RWPE2 (cell line): Measurements from ENCODE around the gene LPCAT1.

Experiments used
- ATAC-seq: fragments of 200-7000 bp; cut with Tn5 transposase; 3 replicates; pipeline ENCODE4 v1.9.1; 2021; ENCODE audit warnings: low read depth
- DNase-seq: peaks from one replicate; pipeline ENCODE4 v3.0.0-alpha.2; 2020; ENCODE audit warnings: low spot score
- H3K27ac ChIP-seq: fragments of 450-650 bp; 2 replicates; pipeline ENCODE4 v1.5.1; 2017; ENCODE audit warnings: mild to moderate bottlenecking; ENCODE audit not compliant: poor library complexity, severe bottlenecking
- H3K27me3 ChIP-seq: fragments of 250-450 bp; sonication (Bioruptor Pico); 2 replicates; pipeline ENCODE4 v1.5.1; 2021; ENCODE audit warnings: mild to moderate bottlenecking, moderate library complexity; ENCODE audit not compliant: insufficient read depth, poor library complexity, severe bottlenecking
- H3K36me3 ChIP-seq: fragments of 250-450 bp; sonication (Bioruptor Pico); 2 replicates; pipeline ENCODE4 v1.5.1; 2020; ENCODE audit warnings: low read depth, mild to moderate bottlenecking, moderate library complexity
- H3K4me1 ChIP-seq: fragments of 250-450 bp; sonication (Bioruptor Pico); 2 replicates; pipeline ENCODE4 v1.5.1; 2021; ENCODE audit warnings: mild to moderate bottlenecking, moderate library complexity; ENCODE audit not compliant: insufficient read depth, poor library complexity, severe bottlenecking
- H3K4me3 ChIP-seq: fragments of 250-450 bp; sonication (Bioruptor Pico); 2 replicates; pipeline ENCODE4 v1.5.1; 2021; ENCODE audit warnings: mild to moderate bottlenecking, moderate library complexity; ENCODE audit not compliant: severe bottlenecking
- H3K9me3 ChIP-seq: fragments of 250-450 bp; sonication (Bioruptor Pico); 2 replicates; pipeline ENCODE4 v1.5.1; 2021; ENCODE audit warnings: mild to moderate bottlenecking, moderate library complexity; ENCODE audit not compliant: severe bottlenecking
- CTCF ChIP-seq: fragments of 450-650 bp; IDR thresholded peaks from one replicate; pipeline ENCODE4 v1.5.1; 2017; ENCODE audit warnings: mild to moderate bottlenecking, moderate library complexity; ENCODE audit not compliant: poor library complexity, severe bottlenecking

LPCAT1 gene

GRCh38 chr5:1511048-1511447 lies 12.7 kb downstream of the LPCAT1 start:
- no peak overlapping the region for H3K4me3 ChIP-seq
- no peaks in the 10 kb centered on the region for H3K9me3 ChIP-seq
- no peak for TF ChIP-seq CTCF
- H3K27me3 ChIP-seq = no peaks in the 10 kb centered on the region
- DNase-seq = peak; percentile 66
- H3K27ac ChIP-seq = no peak overlapping the region
- H3K36me3 ChIP-seq = peaks cover 45% of the 10 kb centered on the region
- no peak for ATAC-seq
- H3K4me1 ChIP-seq = peaks cover 3% of the 10 kb centered on the region

- no peaks in the 10 kb centered on the region for H3K27me3 ChIP-seq
- H3K4me3 ChIP-seq = no peak overlapping the region
- H3K36me3 ChIP-seq = peaks cover 45% of the 10 kb centered on the region
- no peak for TF ChIP-seq CTCF
- H3K4me1 ChIP-seq = peaks cover 3% of the 10 kb centered on the region
- no peaks in the 10 kb centered on the region for H3K9me3 ChIP-seq
- ATAC-seq (no peak), DNase-seq (peak; percentile 77)
- no peak overlapping the region for H3K27ac ChIP-seq
Observed at GRCh38 chr5:1510631-1511030, 13.1 kb downstream of the LPCAT1 start.

- no peaks in the 10 kb centered on the region for H3K27me3 ChIP-seq
- peaks cover 45% of the 10 kb centered on the region for H3K36me3 ChIP-seq
- no peaks in the 10 kb centered on the region for H3K9me3 ChIP-seq
- no peak overlapping the region for H3K27ac ChIP-seq
- H3K4me3 ChIP-seq = no peak overlapping the region
- TF ChIP-seq CTCF = no peak
- peaks cover 3% of the 10 kb centered on the region for H3K4me1 ChIP-seq
- peak; percentile 27 for DNase-seq
- no peak for ATAC-seq
Observed at GRCh38 chr5:1510151-1510561, 13.6 kb downstream of the LPCAT1 start.

GRCh38 chr5:1509346-1510085 lies 14.2 kb downstream of the LPCAT1 start:
- Histone ChIP-seq H3K27ac (no peak overlapping the region), H3K27me3 (no peaks in the 10 kb centered on the region), H3K4me1 (peaks cover 3% of the 10 kb centered on the region), H3K36me3 (peaks cover 45% of the 10 kb centered on the region), H3K9me3 (no peaks in the 10 kb centered on the region), H3K4me3 (no peak overlapping the region)
- ATAC-seq (no peak), DNase-seq (peak; percentile 51)
- TF ChIP-seq CTCF = no peak

GRCh38 chr5:1508659-1509290 lies 15.0 kb downstream of the LPCAT1 start:
- DNase-seq (peak; percentile 73), ATAC-seq (no peak)
- peaks cover 3% of the 10 kb centered on the region for H3K4me1 ChIP-seq
- no peak for TF ChIP-seq CTCF
- no peaks in the 10 kb centered on the region for H3K9me3 ChIP-seq
- no peak overlapping the region for H3K4me3 ChIP-seq
- H3K27ac ChIP-seq = no peak overlapping the region
- H3K36me3 ChIP-seq = peaks cover 45% of the 10 kb centered on the region
- no peaks in the 10 kb centered on the region for H3K27me3 ChIP-seq
